Panc1 (cell line): Measurements from ENCODE around the gene CPNE4. TPM values are rescaled to one million over a fixed set of nuclear protein-coding genes. Genes with fewer than 3 reads are reported as not detected.

Source experiments
- ATAC-seq: fragments of 200-7000 bp; cut with Tn5 transposase; 2 replicates; pipeline ENCODE4 v1.9.1; 2020; ENCODE audit warnings: mild to moderate bottlenecking, moderate library complexity
- BruUV-seq: library from RNA; stranded (reverse); fragments of 400-500 nt; replicated peaks from 2 replicates; lab custom pipeline; 2021; lab: Mats Ljungman, UMichigan
- CTCF ChIA-PET: fragments of 300-600 bp; sonication (Branson Sonifier 250); formaldehyde crosslinking; loops from one replicate; lab custom pipeline; 2022; ENCODE audit warnings: antibody characterized with exemption; lab: Charles Lee
- POLR2A ChIA-PET: fragments of 300-600 bp; sonication (Branson Sonifier 250); formaldehyde crosslinking; loops from one replicate; lab custom pipeline; 2022; ENCODE audit warnings: antibody characterized with exemption; lab: Charles Lee
- DNase-seq: peaks from one replicate; pipeline ENCODE4 v3.0.0-alpha.2; 2010; ENCODE audit warnings: low read depth, low spot score
- H3K27ac ChIP-seq: 2 replicates; pipeline ENCODE4 v1.5.1; 2011; ENCODE audit warnings: mild to moderate bottlenecking, low read length, inconsistent platforms
- H3K27me3 ChIP-seq: fragments of 200-500 bp; sonication (Bioruptor generic); 2 replicates; pipeline ENCODE4 v1.6.0; 2014; ENCODE audit warnings: low read length, inconsistent platforms; ENCODE audit not compliant: control insufficient read depth, insufficient read depth
- H3K36me3 ChIP-seq: fragments of 200-500 bp; sonication (Bioruptor generic); 2 replicates; pipeline ENCODE4 v1.5.1; 2014; ENCODE audit warnings: inconsistent platforms, mild to moderate bottlenecking, low read length, moderate library complexity; ENCODE audit not compliant: control insufficient read depth, insufficient read depth
- H3K4me1 ChIP-seq: 2 replicates; pipeline ENCODE4 v1.5.1; 2011; ENCODE audit warnings: inconsistent platforms, mild to moderate bottlenecking, low read length, moderate library complexity; ENCODE audit not compliant: control insufficient read depth, insufficient read depth
- H3K4me3 ChIP-seq, 2 experiments: 2 replicates each; pipeline ENCODE4 v1.5.1; 2011 to 2012; ENCODE audit warnings: low read depth in 2 of 2, low read length in 2 of 2, mild to moderate bottlenecking in 2 of 2, inconsistent platforms in 1 of 2, moderate library complexity in 1 of 2
- H3K9me3 ChIP-seq: fragments of 200-500 bp; sonication (Bioruptor generic); 2 replicates; pipeline ENCODE4 v1.5.1; 2014; ENCODE audit warnings: low read depth, mild to moderate bottlenecking, inconsistent platforms, low read length, moderate library complexity; ENCODE audit not compliant: control insufficient read depth, insufficient read depth
- CTCF ChIP-seq: fragments of 450-650 bp; IDR thresholded peaks from 2 replicates; pipeline ENCODE4 v1.5.1; 2017; ENCODE audit warnings: mild to moderate bottlenecking
- POLR2AphosphoS5 ChIP-seq: IDR thresholded peaks from 2 replicates; pipeline ENCODE4 v1.6.1; 2012; ENCODE audit warnings: mild to moderate bottlenecking, low read depth, low read length, moderate library complexity
- REST ChIP-seq, 2 experiments: IDR thresholded peaks; 2 replicates each; pipeline ENCODE4 v1.6.1; 2011 to 2012; ENCODE audit warnings: low read depth in 2 of 2, control low read depth in 1 of 2, low read length in 1 of 2, mild to moderate bottlenecking in 1 of 2, moderate library complexity in 1 of 2; ENCODE audit not compliant: insufficient read depth in 1 of 2
- SIN3A ChIP-seq: IDR thresholded peaks from 2 replicates; pipeline ENCODE4 v1.6.1; 2012; ENCODE audit warnings: low read depth, mild to moderate bottlenecking, low read length, moderate library complexity, borderline replicate concordance; ENCODE audit not compliant: insufficient read depth
- TCF7L2 ChIP-seq: IDR thresholded peaks from 2 replicates; pipeline ENCODE4 v1.6.1; 2011; ENCODE audit warnings: mild to moderate bottlenecking, low read depth, low read length, inconsistent platforms
- in situ Hi-C: cut with HindIII; loops from 2 replicates; pipeline ENCODE4 v1.10.0; 2016; ENCODE audit warnings: low sequenced_read_pairs, low pct_unique_long_range_greater_than_20kb
- intact Hi-C: fragments of 100-400 bp; cut with micrococcal nuclease; formaldehyde crosslinking; loops from one replicate; pipeline ENCODE4 v1.10.0; 2022; ENCODE audit not compliant: unreplicated experiment
- total RNA-seq: library from RNA; stranded (reverse); gene quantifications from one replicate; pipeline ENCODE4 v1.2.1, GENCODE V29; 2021; ENCODE audit not compliant: unreplicated experiment

Gene CPNE4
- total RNA-seq, 1 experiment from 2014 or later, result not detected

- ChIA-PET POLR2A (no interaction called here), CTCF (no interaction called here)
- DNase-seq (no peak), ATAC-seq (no peak)
- peaks cover 10% of the 10 kb centered on the region for H3K27me3 ChIP-seq
- no peaks in the 10 kb centered on the region for H3K36me3 ChIP-seq
- intact Hi-C loops, result no loop called here
- H3K9me3 ChIP-seq, result no peaks in the 10 kb centered on the region
- H3K4me1 ChIP-seq, result no peaks in the 10 kb centered on the region
- no peak overlapping the region for H3K4me3 ChIP-seq
- TF ChIP-seq SIN3A, result no peak
- TF ChIP-seq REST (IDR thresholded peaks at IDR 0.05; ENCODE audit: insufficient read depth in 1 of 2, low read depth in 2 of 2, low read length in 1 of 2), result no peak
- no peak for TF ChIP-seq CTCF
- TF ChIP-seq POLR2AphosphoS5, result no peak
- TF ChIP-seq TCF7L2, result no peak
- BruUV-seq, result no TSS peak
- in situ Hi-C loops, result no loop called here
- H3K27ac ChIP-seq, result no peak overlapping the region
Observed at GRCh38 chr3:131564812-131565211, 470.0 kb downstream of the CPNE4 start.

- Histone ChIP-seq H3K9me3 (no peaks in the 10 kb centered on the region), H3K4me1 (no peaks in the 10 kb centered on the region), H3K36me3 (no peaks in the 10 kb centered on the region), H3K27ac (no peak overlapping the region), H3K4me3 (no peak overlapping the region), H3K27me3 (peaks cover 19% of the 10 kb centered on the region)
- no TSS peak for BruUV-seq
- in situ Hi-C loops (no loop called here), intact Hi-C loops (no loop called here)
- TF ChIP-seq REST (IDR thresholded peaks at IDR 0.05; ENCODE audit: insufficient read depth in 1 of 2, low read depth in 2 of 2, low read length in 1 of 2) (no peak), SIN3A (no peak), TCF7L2 (no peak), POLR2AphosphoS5 (no peak), CTCF (no peak)
- ChIA-PET POLR2A (interaction anchor here (0.5 kb wide), 1 partner anchor 594 kb away, joined by 3 read pairs; no protein-coding TSS in a partner anchor), CTCF (no interaction called here)
- no peak for DNase-seq
- ATAC-seq, result no peak
Observed at GRCh38 chr3:131561511-131561910, 473.3 kb downstream of the CPNE4 start.
